GM12865 (cell line): ENCODE measurements around the gene SPPL2B.

Source experiments
- DNase-seq: peaks from one replicate; pipeline ENCODE4 v3.0.0; 2010; ENCODE audit warnings: low read depth
- H3K4me3 ChIP-seq: 2 replicates; pipeline ENCODE4 v1.5.1; 2011; ENCODE audit warnings: mild to moderate bottlenecking, low read depth, low read length, control low read depth
- CTCF ChIP-seq: IDR thresholded peaks from 2 replicates; pipeline ENCODE4 v1.5.1; 2011; ENCODE audit warnings: low read length, control low read depth, low read depth, inconsistent platforms; ENCODE audit not compliant: insufficient read depth; ENCODE audit errors: missing control alignments

Gene SPPL2B

DNA sequence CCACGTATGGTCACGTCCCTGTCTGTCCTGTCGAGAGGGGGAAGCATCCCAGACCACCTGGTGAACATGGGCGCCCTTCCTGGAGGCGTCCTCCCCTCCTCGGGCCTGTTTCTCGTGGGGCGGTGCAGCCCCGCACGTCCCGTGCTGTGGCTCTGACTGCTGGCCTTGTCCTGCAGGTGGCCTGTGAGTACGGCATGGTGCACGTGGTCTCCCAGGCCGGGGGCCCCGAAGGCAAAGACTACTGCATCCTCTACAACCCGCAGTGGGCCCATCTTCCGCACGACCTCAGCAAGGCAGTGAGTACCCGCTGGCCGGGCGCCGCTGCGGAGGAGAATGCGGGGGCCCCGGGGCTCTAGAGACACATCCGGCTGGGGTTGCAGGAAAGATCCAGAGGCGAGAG is 5.9 kb downstream of the SPPL2B start:
- no peak for DNase-seq
- TF ChIP-seq CTCF, result no peak
- H3K4me3 ChIP-seq, result no peak overlapping the region

DNA sequence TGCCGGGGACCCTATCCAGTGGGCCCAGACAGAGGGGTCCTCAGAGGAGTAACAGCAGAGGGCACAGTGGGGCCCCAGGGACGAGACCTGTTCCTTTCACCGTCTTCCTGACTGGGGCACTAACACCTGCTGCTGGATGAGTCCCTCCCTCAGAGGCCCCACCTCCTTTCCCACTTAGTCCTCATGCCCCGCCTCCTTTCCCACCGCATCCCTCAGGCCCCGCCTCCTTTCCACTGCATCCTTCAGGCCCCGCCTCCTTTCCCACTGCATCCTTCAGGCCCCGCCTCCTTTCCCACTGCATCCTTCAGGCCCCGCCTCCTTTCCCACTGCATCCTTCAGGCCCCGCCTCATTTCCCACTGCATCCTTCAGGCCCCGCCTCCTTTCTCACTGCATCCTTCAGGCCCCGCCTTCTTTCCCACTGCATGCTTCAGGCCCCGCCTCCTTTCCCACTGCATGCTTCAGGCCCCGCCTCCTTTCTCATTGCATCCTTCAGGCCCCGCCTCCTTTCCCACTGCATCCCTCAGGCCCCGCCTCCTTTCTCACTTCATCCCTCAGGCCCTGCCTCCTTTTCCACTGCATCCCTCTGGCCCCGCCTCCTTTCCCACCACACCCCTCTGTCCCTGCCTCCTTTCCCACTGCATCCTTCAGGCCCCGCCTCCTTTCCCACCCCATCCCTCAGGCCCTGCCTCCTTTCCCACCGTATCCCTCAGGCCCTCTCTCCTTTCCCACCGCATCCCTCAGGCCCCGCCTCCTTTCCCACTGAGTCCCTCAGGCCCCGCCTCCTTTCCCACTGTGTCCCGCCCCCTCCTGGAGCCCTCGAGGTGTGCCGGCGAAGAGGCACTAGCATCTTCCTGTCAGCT is 6.7 kb downstream of the SPPL2B start:
- no peak for TF ChIP-seq CTCF

GRCh38 chr19:2335848-2336247 is 7.4 kb downstream of the SPPL2B start:
- DNase-seq, result no peak
- H3K4me3 ChIP-seq, result no peak overlapping the region
- TF ChIP-seq CTCF, result no peak

More for the DNA sequence above, 6.7 kb downstream of the SPPL2B start:
- DNase-seq, result no peak
- H3K4me3 ChIP-seq, result no peak overlapping the region

- TF ChIP-seq CTCF, result no peak
- DNase-seq, result no peak
- no peak overlapping the region for H3K4me3 ChIP-seq
Observed at GRCh38 chr19:2336528-2337328, 8.2 kb downstream of the SPPL2B start.

DNA sequence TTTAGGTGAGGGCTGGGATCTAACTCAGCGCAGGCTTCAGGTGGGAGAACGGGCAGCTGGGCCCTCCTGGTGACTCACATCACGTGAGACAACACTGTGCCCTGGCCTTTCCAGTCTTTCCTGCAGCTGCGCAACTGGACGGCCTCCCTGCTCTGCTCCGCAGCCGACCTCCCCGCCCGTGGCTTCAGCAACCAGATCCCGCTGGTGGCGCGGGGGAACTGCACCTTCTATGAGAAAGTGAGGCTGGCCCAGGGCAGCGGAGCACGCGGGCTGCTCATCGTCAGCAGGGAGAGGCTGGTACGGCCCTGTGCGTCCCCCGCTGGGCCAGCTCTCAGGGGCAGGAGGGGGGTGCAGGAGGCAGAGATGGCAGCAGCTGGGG is 8.8 kb downstream of the SPPL2B start:
- no peak for TF ChIP-seq CTCF
- no peak overlapping the region for H3K4me3 ChIP-seq
- no peak for DNase-seq

DNA sequence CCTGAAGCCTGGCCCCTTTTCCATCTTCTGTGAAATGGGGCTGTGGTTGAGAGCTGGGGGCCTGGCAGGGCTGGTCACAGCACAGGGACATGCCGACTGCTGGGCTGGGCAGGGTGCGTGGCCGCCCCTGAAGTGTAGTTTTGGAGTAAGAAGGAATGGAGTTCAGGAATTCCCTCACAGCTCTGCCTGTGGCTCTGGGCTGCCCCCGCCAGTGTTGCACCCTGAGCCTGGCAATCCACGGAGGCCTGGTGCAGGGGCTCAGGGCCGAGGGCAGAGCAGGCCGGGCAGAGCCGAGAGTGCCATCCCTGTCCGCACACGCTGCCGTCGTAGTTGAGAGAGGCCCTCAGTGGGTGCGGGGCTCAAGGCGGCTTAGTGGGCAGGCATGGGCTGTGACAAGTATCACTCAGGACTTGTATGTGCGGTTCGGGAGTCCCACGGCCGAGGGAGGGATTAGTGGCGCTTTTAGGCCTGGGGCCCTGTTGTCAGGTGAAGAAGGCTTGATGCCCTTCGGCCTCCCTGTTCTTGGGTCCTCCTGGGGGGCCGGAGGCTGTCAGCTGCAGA is 9.7 kb downstream of the SPPL2B start:
- DNase-seq, result no peak
- no peak for TF ChIP-seq CTCF
- no peak overlapping the region for H3K4me3 ChIP-seq
